Measurements from ENCODE around the gene UPF1.

DNA sequence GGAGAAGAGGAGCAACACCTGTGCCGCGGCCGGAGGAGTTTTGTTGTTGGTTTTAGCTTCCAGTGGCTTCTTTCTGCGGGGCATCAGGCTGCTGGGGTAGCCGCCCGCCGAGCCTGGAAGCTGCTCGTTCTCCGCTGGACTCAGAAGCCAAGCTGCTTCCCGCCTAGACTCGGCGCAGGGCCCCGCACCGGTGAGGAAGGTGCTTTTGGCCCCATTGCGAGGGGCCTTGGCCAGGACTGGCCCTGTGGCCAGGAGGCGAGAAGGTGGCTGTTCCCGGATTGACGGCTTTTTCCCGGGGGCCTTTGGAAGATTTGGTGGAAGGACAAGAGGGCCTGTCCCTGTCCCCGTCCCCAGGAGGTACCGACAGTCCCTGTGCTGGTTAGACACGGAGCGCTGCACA, 35.4 kb downstream of the UPF1 start:
- TF ChIP-seq GATA3 (IDR thresholded peaks at IDR 0.05; ENCODE audit: low read depth, low read length) (no peak), GATA2 (IDR thresholded peaks at IDR 0.05; ENCODE audit: low read depth, low read length) (no peak)
